ENCODE data around the gene SP7.

DNA sequence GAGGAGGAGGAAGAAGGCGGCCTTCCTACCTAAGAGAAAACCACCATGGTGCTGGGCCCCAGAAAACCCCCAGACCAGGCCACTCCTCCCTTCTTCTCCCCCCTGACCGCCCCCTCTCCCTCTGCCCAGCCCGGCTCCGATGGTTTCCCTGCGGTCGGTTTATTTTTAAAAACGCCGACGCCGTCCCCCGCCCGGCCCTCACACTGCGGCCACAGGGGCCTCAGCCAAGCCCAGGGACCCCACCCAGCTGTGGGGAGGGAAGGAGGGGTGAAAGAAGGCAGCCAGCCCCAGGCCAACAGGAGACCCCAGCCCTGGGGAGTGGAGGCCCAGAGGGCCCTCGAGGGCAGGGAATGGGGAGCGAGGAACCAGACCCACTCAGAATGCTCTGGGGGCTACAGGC lies 3.4 kb downstream of the SP7 start:
- TF ChIP-seq, protein P1, sequence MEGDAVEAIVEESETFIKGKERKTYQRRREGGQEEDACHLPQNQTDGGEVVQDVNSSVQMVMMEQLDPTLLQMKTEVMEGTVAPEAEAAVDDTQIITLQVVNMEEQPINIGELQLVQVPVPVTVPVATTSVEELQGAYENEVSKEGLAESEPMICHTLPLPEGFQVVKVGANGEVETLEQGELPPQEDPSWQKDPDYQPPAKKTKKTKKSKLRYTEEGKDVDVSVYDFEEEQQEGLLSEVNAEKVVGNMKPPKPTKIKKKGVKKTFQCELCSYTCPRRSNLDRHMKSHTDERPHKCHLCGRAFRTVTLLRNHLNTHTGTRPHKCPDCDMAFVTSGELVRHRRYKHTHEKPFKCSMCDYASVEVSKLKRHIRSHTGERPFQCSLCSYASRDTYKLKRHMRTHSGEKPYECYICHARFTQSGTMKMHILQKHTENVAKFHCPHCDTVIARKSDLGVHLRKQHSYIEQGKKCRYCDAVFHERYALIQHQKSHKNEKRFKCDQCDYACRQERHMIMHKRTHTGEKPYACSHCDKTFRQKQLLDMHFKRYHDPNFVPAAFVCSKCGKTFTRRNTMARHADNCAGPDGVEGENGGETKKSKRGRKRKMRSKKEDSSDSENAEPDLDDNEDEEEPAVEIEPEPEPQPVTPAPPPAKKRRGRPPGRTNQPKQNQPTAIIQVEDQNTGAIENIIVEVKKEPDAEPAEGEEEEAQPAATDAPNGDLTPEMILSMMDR (IDR thresholded peaks at IDR 0.05) = no peak
- no peak for TF ChIP-seq POLR2AphosphoS5 (IDR thresholded peaks at IDR 0.05; ENCODE audit: low read depth, low read length)
- no peak for TF ChIP-seq TCF7L2 (IDR thresholded peaks at IDR 0.05; ENCODE audit: low read depth, low read length)
- TF ChIP-seq, protein P2, sequence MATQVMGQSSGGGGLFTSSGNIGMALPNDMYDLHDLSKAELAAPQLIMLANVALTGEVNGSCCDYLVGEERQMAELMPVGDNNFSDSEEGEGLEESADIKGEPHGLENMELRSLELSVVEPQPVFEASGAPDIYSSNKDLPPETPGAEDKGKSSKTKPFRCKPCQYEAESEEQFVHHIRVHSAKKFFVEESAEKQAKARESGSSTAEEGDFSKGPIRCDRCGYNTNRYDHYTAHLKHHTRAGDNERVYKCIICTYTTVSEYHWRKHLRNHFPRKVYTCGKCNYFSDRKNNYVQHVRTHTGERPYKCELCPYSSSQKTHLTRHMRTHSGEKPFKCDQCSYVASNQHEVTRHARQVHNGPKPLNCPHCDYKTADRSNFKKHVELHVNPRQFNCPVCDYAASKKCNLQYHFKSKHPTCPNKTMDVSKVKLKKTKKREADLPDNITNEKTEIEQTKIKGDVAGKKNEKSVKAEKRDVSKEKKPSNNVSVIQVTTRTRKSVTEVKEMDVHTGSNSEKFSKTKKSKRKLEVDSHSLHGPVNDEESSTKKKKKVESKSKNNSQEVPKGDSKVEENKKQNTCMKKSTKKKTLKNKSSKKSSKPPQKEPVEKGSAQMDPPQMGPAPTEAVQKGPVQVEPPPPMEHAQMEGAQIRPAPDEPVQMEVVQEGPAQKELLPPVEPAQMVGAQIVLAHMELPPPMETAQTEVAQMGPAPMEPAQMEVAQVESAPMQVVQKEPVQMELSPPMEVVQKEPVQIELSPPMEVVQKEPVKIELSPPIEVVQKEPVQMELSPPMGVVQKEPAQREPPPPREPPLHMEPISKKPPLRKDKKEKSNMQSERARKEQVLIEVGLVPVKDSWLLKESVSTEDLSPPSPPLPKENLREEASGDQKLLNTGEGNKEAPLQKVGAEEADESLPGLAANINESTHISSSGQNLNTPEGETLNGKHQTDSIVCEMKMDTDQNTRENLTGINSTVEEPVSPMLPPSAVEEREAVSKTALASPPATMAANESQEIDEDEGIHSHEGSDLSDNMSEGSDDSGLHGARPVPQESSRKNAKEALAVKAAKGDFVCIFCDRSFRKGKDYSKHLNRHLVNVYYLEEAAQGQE (IDR thresholded peaks at IDR 0.05; ENCODE audit: insufficient read depth in 1 of 2, low read depth in 2 of 2, low read length in 1 of 2) = no peak
- TF ChIP-seq SIN3A (IDR thresholded peaks at IDR 0.05; ENCODE audit: borderline replicate concordance, insufficient read depth, low read depth, low read length) = no peak

Data from Panc1 (cell line).